Measurements from ENCODE around the gene ZKSCAN5. TPM values are rescaled to one million over a fixed set of nuclear protein-coding genes. Genes with fewer than 3 reads are reported as not detected.

The ZKSCAN5 gene
- total and polyA plus RNA-seq, 2 donors (not counting 3 experiments of a cell fraction or from before 2014, with no cell fraction given) = 4.3 to 9.7 TPM

DNA sequence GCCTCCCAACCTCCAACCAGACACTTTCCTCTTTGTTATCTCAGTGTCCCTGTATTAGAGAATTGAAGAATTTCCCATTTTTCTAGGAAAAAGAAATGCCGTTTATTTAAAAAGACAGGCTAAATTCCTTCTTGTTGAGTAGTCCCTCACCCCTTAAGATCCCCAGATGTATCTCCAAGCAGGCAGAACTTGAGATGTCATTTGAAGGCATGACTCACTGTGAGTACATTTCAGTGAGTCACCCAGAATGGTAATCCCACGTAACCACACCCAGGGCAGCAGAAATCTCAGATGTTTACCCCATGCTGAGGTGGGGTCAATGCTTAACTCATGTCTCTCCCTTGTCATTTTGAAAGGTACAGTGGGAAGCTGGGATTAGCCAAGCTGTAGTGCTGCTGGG, 58.4 kb downstream of the ZKSCAN5 start:
- CTCF ChIA-PET = no interaction called here
- no peak overlapping the region for H2AFZ ChIP-seq (ENCODE audit: low read depth, low read length)
- dilution Hi-C loops (cut with MboI; ENCODE audit: extremely low pct_ligation_motif_present, low sequenced_read_pairs) = no loop called here
- BruUV-seq (replicated peaks) = no TSS peak
- H3K36me3 ChIP-seq (ENCODE audit: control insufficient read depth in 2 of 2, extremely low read depth in 1 of 2, insufficient read depth in 2 of 2, low read length in 2 of 2) = peaks cover 4 to 16% of the 10 kb centered on the region in 2 experiments
- no peaks in the 10 kb centered on the region for H4K20me1 ChIP-seq (replicated peaks; ENCODE audit: control insufficient read depth, extremely low read depth, insufficient read depth, low read length)
- H3K27ac ChIP-seq (ENCODE audit: insufficient read depth, low read depth, low read length) = peak overlapping the region; percentile 20
- H3K9me3 ChIP-seq (replicated peaks; ENCODE audit: control insufficient read depth, insufficient read depth, low read length) = no peaks in the 10 kb centered on the region
- intact Hi-C loops (cut with micrococcal nuclease) = no loop called here
- H3K9me1 ChIP-seq (replicated peaks; ENCODE audit: control insufficient read depth, extremely low read depth, insufficient read depth, low read length) = no peaks in the 10 kb centered on the region
- FAIRE-seq = peak; percentile 96
- no peak for TF ChIP-seq EZH2 (IDR thresholded peaks at IDR 0.05; ENCODE audit: borderline replicate concordance, low read depth, low read length, severe bottlenecking)
- peak; percentile 53 for TF ChIP-seq POLR2AphosphoS5 (IDR thresholded peaks at IDR 0.05; ENCODE audit: insufficient read depth, low read depth, low read length)
- peak; percentile 98 for TF ChIP-seq FOS (IDR thresholded peaks at IDR 0.05; ENCODE audit: borderline replicate concordance, insufficient read depth, low read length)
- no peak for TF ChIP-seq MYC (IDR thresholded peaks at IDR 0.05; ENCODE audit: low read depth, low read length)
- TF ChIP-seq POLR2A (IDR thresholded peaks at IDR 0.05; ENCODE audit: low read depth, low read length) = no peak
- peak; percentile 26 for TF ChIP-seq GATA2 (IDR thresholded peaks at IDR 0.05; ENCODE audit: insufficient read depth, insufficient read length, low read depth, low read length)
- TF ChIP-seq, protein P1, sequence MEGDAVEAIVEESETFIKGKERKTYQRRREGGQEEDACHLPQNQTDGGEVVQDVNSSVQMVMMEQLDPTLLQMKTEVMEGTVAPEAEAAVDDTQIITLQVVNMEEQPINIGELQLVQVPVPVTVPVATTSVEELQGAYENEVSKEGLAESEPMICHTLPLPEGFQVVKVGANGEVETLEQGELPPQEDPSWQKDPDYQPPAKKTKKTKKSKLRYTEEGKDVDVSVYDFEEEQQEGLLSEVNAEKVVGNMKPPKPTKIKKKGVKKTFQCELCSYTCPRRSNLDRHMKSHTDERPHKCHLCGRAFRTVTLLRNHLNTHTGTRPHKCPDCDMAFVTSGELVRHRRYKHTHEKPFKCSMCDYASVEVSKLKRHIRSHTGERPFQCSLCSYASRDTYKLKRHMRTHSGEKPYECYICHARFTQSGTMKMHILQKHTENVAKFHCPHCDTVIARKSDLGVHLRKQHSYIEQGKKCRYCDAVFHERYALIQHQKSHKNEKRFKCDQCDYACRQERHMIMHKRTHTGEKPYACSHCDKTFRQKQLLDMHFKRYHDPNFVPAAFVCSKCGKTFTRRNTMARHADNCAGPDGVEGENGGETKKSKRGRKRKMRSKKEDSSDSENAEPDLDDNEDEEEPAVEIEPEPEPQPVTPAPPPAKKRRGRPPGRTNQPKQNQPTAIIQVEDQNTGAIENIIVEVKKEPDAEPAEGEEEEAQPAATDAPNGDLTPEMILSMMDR (IDR thresholded peaks at IDR 0.05; ENCODE audit: extremely low read depth in 1 of 2, insufficient read depth in 1 of 2, low read depth in 1 of 2, low read length in 2 of 2) = no peak
- TF ChIP-seq, protein P2, sequence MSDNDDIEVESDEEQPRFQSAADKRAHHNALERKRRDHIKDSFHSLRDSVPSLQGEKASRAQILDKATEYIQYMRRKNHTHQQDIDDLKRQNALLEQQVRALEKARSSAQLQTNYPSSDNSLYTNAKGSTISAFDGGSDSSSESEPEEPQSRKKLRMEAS (IDR thresholded peaks at IDR 0.05; ENCODE audit: insufficient read depth, insufficient read length) = no peak
- peak; percentile 95 for TF ChIP-seq JUN (IDR thresholded peaks at IDR 0.05; ENCODE audit: borderline replicate concordance, insufficient read depth, insufficient read length, low read depth)
- POLR2A ChIA-PET = no interaction called here
- H3K4me2 ChIP-seq (ENCODE audit: insufficient read depth, low read length) = peak overlapping the region; percentile 6
- peak; percentile 69 for DNase-seq (ENCODE audit: low read depth, low spot score)
- H3K9ac ChIP-seq (replicated peaks; ENCODE audit: extremely low read depth, insufficient read depth, low read length) = no peak overlapping the region
- peaks cover 18% of the 10 kb centered on the region for H3K4me1 ChIP-seq (ENCODE audit: control insufficient read depth, extremely low read depth, insufficient read depth, low read length)
- H3K79me2 ChIP-seq (ENCODE audit: control insufficient read depth, insufficient read depth, low read length) = peaks cover 13% of the 10 kb centered on the region
- no peak overlapping the region for H3K4me3 ChIP-seq (replicated peaks in 1 of 3; ENCODE audit: insufficient read depth in 1 of 3, low read depth in 1 of 3, low read length in 3 of 3)
- no peaks in the 10 kb centered on the region for H3K27me3 ChIP-seq (ENCODE audit: control insufficient read depth in 2 of 2, insufficient read depth in 2 of 2, low read length in 2 of 2)

All from endothelial cell of umbilical vein (primary cell).